Smooth muscle cell (in vitro differentiated cells): Measurements from ENCODE around the gene HGFAC. TPM values are rescaled to one million over a fixed set of nuclear protein-coding genes. Genes with fewer than 3 reads are reported as not detected.

Source experiments
- DNase-seq: peaks from one replicate; lab custom pipeline; 2025; ENCODE audit not compliant: unreplicated experiment; lab: John Stamatoyannopoulos, UW
- H2AFZ ChIP-seq: fragments of 200-600 bp; sonication (generic); 2 replicates; pipeline ENCODE4 v1.6.0; 2016; ENCODE audit warnings: antibody characterized with exemption, low read depth, mild to moderate bottlenecking
- H3F3A ChIP-seq: fragments of 200-600 bp; sonication (generic); 2 replicates; pipeline ENCODE4 v1.6.0; 2017; ENCODE audit warnings: antibody characterized with exemption, low read depth
- H3K27ac ChIP-seq: fragments of 200-600 bp; sonication (generic); 2 replicates; pipeline ENCODE4 v1.5.1; 2016; ENCODE audit warnings: low read depth, mild to moderate bottlenecking
- H3K27me3 ChIP-seq: fragments of 200-600 bp; sonication (generic); 2 replicates; pipeline ENCODE4 v1.6.1; 2016; ENCODE audit warnings: low read depth, mild to moderate bottlenecking
- H3K36me3 ChIP-seq: fragments of 200-600 bp; sonication (generic); 2 replicates; pipeline ENCODE4 v1.5.1; 2016; ENCODE audit warnings: low read depth
- H3K4me1 ChIP-seq: fragments of 200-600 bp; sonication (generic); 2 replicates; pipeline ENCODE4 v1.5.1; 2016; ENCODE audit warnings: low read depth
- H3K4me2 ChIP-seq: fragments of 200-600 bp; sonication (generic); 2 replicates; pipeline ENCODE4 v1.6.0; 2016; ENCODE audit warnings: mild to moderate bottlenecking
- H3K4me3 ChIP-seq: fragments of 200-600 bp; sonication (generic); 2 replicates; pipeline ENCODE4 v1.5.1; 2016; ENCODE audit warnings: mild to moderate bottlenecking
- H3K79me2 ChIP-seq: fragments of 200-600 bp; sonication (generic); 2 replicates; pipeline ENCODE4 v1.6.0; 2016; ENCODE audit warnings: low read depth, mild to moderate bottlenecking
- H3K9ac ChIP-seq: fragments of 200-600 bp; sonication (generic); 2 replicates; pipeline ENCODE4 v1.6.0; 2016; ENCODE audit warnings: low read depth
- H3K9me3 ChIP-seq: fragments of 200-600 bp; sonication (generic); replicated peaks from 2 replicates; pipeline ENCODE4 v1.5.1; 2016; ENCODE audit warnings: low read depth
- H4K20me1 ChIP-seq: fragments of 200-600 bp; sonication (generic); 2 replicates; pipeline ENCODE4 v1.6.0; 2016; ENCODE audit warnings: low read depth
- WGBS: methylation state at CpG from one replicate; pipeline ENCODE4 v1.1.7; 2016; ENCODE audit warnings: low lambda C conversion rate; 5-methylcytosine and 5-hydroxymethylcytosine counted together
- polyA plus RNA-seq: library from polyadenylated mRNA; unstranded; fragments of >200 nt; fragmentation: Nextera tagmentation; extraction: Ambion mirVana; gene quantifications from 2 replicates; pipeline ENCODE4 v1.2.1, GENCODE V29; 2016
- total RNA-seq: library from RNA; depleted of rRNA; stranded (reverse); fragments of >200 nt; gene quantifications from 2 replicates; pipeline ENCODE4 v1.2.3, GENCODE V29; 2014
- TF ChIP-seq, protein P1 (sequence below): fragments of 200-600 bp; sonication (generic); IDR thresholded peaks from 2 replicates; pipeline ENCODE4 v1.5.1; 2017; ENCODE audit warnings: borderline replicate concordance, mild to moderate bottlenecking, antibody characterized with exemption; ENCODE audit not compliant: insufficient read depth, poor library complexity, severe bottlenecking

HGFAC gene
- total and polyA plus RNA-seq, 2 experiments from 2014 or later = 0.58 TPM; not detected in 1

DNA sequence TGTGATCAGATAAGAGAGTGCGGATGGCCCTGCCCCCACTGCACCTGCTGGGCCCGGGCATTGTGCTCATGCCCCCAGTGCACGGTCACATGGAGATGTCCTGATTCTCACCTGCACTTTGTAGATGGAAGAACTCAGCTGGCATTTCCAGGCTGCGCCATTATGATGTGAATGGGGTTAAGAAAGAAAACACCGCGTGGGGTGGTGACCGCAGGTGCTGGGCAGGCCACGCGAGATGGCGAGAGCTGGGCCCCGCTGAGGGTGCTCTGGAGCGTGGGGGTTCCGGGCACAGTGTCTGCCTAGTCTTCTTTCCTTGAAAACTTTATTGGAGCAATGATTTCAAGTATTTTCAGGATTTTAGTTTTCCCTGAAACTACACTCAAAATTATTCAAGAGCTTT, 17.8 kb upstream of the HGFAC start:
- Histone ChIP-seq H3K79me2 (no peaks in the 10 kb centered on the region), H3K9ac (no peak overlapping the region), H4K20me1 (peaks cover 6% of the 10 kb centered on the region), H3K36me3 (no peaks in the 10 kb centered on the region), H3K27ac (no peak overlapping the region), H2AFZ (no peak overlapping the region), H3K4me2 (no peak overlapping the region), H3K9me3 (no peaks in the 10 kb centered on the region), H3K4me3 (no peak overlapping the region), H3F3A (no peaks in the 10 kb centered on the region), H3K27me3 (no peaks in the 10 kb centered on the region), H3K4me1 (no peaks in the 10 kb centered on the region)
- 98% methylated on average over 13 of the region's 13 CpGs for WGBS
- DNase-seq = no peak
- TF ChIP-seq, protein P1, sequence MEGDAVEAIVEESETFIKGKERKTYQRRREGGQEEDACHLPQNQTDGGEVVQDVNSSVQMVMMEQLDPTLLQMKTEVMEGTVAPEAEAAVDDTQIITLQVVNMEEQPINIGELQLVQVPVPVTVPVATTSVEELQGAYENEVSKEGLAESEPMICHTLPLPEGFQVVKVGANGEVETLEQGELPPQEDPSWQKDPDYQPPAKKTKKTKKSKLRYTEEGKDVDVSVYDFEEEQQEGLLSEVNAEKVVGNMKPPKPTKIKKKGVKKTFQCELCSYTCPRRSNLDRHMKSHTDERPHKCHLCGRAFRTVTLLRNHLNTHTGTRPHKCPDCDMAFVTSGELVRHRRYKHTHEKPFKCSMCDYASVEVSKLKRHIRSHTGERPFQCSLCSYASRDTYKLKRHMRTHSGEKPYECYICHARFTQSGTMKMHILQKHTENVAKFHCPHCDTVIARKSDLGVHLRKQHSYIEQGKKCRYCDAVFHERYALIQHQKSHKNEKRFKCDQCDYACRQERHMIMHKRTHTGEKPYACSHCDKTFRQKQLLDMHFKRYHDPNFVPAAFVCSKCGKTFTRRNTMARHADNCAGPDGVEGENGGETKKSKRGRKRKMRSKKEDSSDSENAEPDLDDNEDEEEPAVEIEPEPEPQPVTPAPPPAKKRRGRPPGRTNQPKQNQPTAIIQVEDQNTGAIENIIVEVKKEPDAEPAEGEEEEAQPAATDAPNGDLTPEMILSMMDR = no peak

DNA sequence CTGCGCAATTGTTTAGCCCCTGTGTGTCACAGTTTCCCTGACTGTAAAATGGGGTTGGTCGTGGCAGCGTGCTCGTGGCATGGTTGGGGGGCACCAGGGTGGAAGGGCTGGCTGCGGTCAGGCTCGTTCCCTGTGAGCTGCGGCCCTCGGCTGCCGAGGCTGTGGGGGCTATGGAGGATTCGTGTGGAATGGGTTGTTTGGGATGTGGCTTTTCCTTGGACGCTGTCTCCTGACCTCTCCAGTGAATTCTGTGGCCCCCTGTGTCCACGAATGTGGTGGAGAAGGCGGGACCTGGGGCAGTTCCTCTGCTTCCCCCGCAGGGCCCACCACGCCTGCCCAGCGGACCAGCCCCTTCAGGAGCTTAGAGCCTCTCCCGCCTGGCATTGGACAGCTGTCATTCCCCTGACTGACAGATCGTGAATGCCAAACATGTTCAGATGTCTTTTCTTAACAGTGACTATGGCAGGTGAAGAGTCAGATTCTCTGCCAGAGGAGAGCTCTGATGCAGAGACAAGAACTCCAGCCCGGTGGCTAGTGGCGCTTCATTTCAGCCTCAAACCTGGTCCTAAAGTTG, 17.2 kb upstream of the HGFAC start:
- no peak overlapping the region for H2AFZ ChIP-seq
- 93% methylated on average over 20 of the region's 20 CpGs for WGBS

DNA sequence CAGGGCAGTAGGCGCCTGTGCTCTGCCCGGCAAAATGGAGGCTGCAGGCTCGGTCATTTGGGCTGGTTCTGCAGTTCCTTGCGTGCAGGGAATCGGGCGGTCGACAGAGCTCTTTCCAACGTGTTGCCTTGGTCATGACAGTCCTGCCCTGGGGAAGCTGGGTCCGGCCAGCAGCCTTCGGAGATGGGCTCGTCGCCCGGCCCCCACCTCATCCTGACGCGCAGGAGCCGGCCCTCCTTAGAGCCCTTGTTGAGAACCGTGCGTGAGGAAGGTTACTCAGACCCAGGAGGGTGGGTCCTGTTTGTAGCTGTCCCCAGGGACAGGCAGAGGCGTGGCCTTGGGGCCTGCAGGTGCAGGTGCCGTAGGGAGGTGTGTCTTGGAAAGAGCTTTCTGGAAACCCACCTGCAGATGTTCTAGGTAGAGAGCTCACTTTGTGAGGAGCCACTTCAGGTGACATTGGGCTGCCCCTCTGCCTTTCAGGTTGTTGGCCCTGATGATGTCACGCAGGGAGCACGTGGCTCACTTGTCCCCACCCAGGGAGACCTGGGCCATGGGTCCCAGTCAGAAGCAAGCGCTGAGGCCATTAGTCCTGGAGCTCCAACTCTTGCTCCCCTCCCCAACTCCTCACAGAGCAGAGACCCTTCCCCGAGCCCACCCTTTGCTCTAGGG, 15.2 kb upstream of the HGFAC start:
- no peaks in the 10 kb centered on the region for H3K79me2 ChIP-seq
- no peaks in the 10 kb centered on the region for H3K36me3 ChIP-seq
- no peak overlapping the region for H3K4me3 ChIP-seq
- no peaks in the 10 kb centered on the region for H3K9me3 ChIP-seq
- H3K27me3 ChIP-seq = no peaks in the 10 kb centered on the region
- no peaks in the 10 kb centered on the region for H3F3A ChIP-seq
- 95% methylated on average over 24 of the region's 24 CpGs for WGBS
- DNase-seq = no peak
- TF ChIP-seq, protein P1 = no peak
- no peak overlapping the region for H3K4me2 ChIP-seq
- H2AFZ ChIP-seq = no peak overlapping the region
- H4K20me1 ChIP-seq = no peaks in the 10 kb centered on the region
- no peak overlapping the region for H3K9ac ChIP-seq
- H3K4me1 ChIP-seq = no peaks in the 10 kb centered on the region
- H3K27ac ChIP-seq = no peak overlapping the region

More for the DNA sequence above, 17.2 kb upstream of the HGFAC start:
- Histone ChIP-seq H4K20me1 (peaks cover 6% of the 10 kb centered on the region), H3K4me2 (no peak overlapping the region), H3K36me3 (no peaks in the 10 kb centered on the region), H3K9me3 (no peaks in the 10 kb centered on the region), H3F3A (no peaks in the 10 kb centered on the region), H3K9ac (no peak overlapping the region), H3K27me3 (no peaks in the 10 kb centered on the region), H3K4me1 (no peaks in the 10 kb centered on the region), H3K27ac (no peak overlapping the region), H3K79me2 (no peaks in the 10 kb centered on the region), H3K4me3 (no peak overlapping the region)
- no peak for DNase-seq
- TF ChIP-seq, protein P1 = no peak

DNA sequence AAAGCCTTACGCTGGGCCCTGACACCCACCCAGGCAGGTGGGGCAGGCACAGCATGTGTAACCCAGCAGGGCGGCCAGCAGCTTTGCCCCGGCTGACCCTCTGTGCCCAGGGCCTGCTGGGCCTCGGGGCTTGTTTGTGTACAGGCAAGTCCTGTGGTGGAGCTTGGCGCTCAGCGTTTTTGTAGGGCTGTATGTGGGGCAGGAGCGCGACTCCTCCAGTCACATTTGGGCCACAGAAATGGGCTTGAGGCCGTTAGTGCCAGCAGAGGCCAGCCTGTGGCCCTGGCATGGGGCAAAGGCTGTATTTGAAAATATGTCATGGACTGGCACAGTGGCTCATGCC, 14.7 kb upstream of the HGFAC start:
- TF ChIP-seq, protein P1 = no peak
- H3K27me3 ChIP-seq = no peaks in the 10 kb centered on the region
- 98% methylated on average over 9 of the region's 9 CpGs for WGBS
- no peaks in the 10 kb centered on the region for H3K4me1 ChIP-seq
- H3K36me3 ChIP-seq = no peaks in the 10 kb centered on the region
- no peaks in the 10 kb centered on the region for H3F3A ChIP-seq
- H3K4me2 ChIP-seq = no peak overlapping the region
- H2AFZ ChIP-seq = no peak overlapping the region
- H3K9me3 ChIP-seq = no peaks in the 10 kb centered on the region
- DNase-seq = no peak
- H3K79me2 ChIP-seq = no peaks in the 10 kb centered on the region
- H4K20me1 ChIP-seq = no peaks in the 10 kb centered on the region
- no peak overlapping the region for H3K4me3 ChIP-seq
- no peak overlapping the region for H3K27ac ChIP-seq
- H3K9ac ChIP-seq = no peak overlapping the region
